Prostate gland (tissue), 2 donors: ENCODE results near the gene PCDHGA11.

Experiments used
- CTCF ChIP-seq, 4 experiments: fragments of 200-600 bp in 2 of 4; fragments of 450-650 bp in 2 of 4; sonication (generic) in 2 of 4; IDR thresholded peaks; 1 replicate in 3 of 4; 2 replicates in 1 of 4; pipeline ENCODE4 v1.5.1; 2016 to 2019; ENCODE audit warnings: antibody characterized with exemption in 4 of 4, mild to moderate bottlenecking in 2 of 4, moderate library complexity in 2 of 4
- POLR2A ChIP-seq: fragments of 450-650 bp; IDR thresholded peaks from one replicate; pipeline ENCODE4 v1.6.1; 2016; ENCODE audit warnings: antibody characterized with exemption, mild to moderate bottlenecking
- POLR2AphosphoS5 ChIP-seq: sonication (generic); formaldehyde crosslinking; IDR thresholded peaks from one replicate; pipeline ENCODE4 v1.6.1; 2017; ENCODE audit warnings: antibody characterized with exemption

GRCh38 chr5:141420855-141421488, at the start of gene PCDHGA11:
- TF ChIP-seq CTCF (IDR thresholded peaks at IDR 0.05) (peak in 3 of 4 experiments; percentile 25 to 49 (median 43)), POLR2A (no peak), POLR2AphosphoS5 (no peak)
